Motor neuron (in vitro differentiated cells): ENCODE measurements around the gene SMYD5. TPM values are rescaled to one million over a fixed set of nuclear protein-coding genes. Genes with fewer than 3 reads are reported as not detected.
A peak's percentile ranks its signal among the peaks of the same experiment; 100 is the strongest.

Experiments used
- ATAC-seq, 8 experiments: fragments of 200-7000 bp; cut with Tn5 transposase; replicated peaks in 6 of 8; 2 replicates each; pipeline ENCODE4 v1.8.0; 2021; ENCODE audit warnings: mild to moderate bottlenecking in 8 of 8, moderate library complexity in 8 of 8
- H3K27ac ChIP-seq, 2 donors: fragments of 250-450 bp; sonication (Bioruptor Pico); 2 replicates each; pipeline ENCODE4 v1.9.0; 2021; ENCODE audit warnings: antibody characterized with exemption in 2 of 2, mild to moderate bottlenecking in 2 of 2, moderate library complexity in 1 of 2
- H3K4me1 ChIP-seq, 2 donors: fragments of 250-450 bp; sonication (Bioruptor Pico); replicated peaks in 1 of 2; 2 replicates each; pipeline ENCODE4 v1.6.1; 2021; ENCODE audit warnings: antibody characterized with exemption in 2 of 2, mild to moderate bottlenecking in 2 of 2, moderate library complexity in 1 of 2
- H3K4me3 ChIP-seq, 5 donors: fragments of 250-450 bp; sonication (Bioruptor Pico); 2 replicates each; pipeline ENCODE4 v1.9.0; 2021; ENCODE audit warnings: antibody characterized with exemption in 5 of 5, mild to moderate bottlenecking in 5 of 5, moderate library complexity in 4 of 5
- WGBS, 10 experiments: fragments of 450-650 bp; shearing (Covaris generic); methylation state at CpG; one replicate each; pipeline ENCODE4 v1.0.0; 2022; 5-methylcytosine and 5-hydroxymethylcytosine counted together
- in situ Hi-C, 9 experiments: fragments of 400-800 bp; cut with MboI; loops; one replicate each; pipeline ENCODE4 v1.15.0; 2021; ENCODE audit warnings: low sequenced_read_pairs in 9 of 9, low pct_unique_long_range_greater_than_20kb in 2 of 9; ENCODE audit not compliant: unreplicated experiment in 9 of 9
- total RNA-seq, 8 experiments: library from RNA; unstranded; fragments of 300-600 nt; gene quantifications; 2 replicates each; pipeline versions ENCODE4 v1.2.3 to v1.2.4, GENCODE V29; 2022

Gene SMYD5
- total RNA-seq, 8 experiments from 2014 or later: 21.2 to 34.2 (median 24.1) TPM

DNA sequence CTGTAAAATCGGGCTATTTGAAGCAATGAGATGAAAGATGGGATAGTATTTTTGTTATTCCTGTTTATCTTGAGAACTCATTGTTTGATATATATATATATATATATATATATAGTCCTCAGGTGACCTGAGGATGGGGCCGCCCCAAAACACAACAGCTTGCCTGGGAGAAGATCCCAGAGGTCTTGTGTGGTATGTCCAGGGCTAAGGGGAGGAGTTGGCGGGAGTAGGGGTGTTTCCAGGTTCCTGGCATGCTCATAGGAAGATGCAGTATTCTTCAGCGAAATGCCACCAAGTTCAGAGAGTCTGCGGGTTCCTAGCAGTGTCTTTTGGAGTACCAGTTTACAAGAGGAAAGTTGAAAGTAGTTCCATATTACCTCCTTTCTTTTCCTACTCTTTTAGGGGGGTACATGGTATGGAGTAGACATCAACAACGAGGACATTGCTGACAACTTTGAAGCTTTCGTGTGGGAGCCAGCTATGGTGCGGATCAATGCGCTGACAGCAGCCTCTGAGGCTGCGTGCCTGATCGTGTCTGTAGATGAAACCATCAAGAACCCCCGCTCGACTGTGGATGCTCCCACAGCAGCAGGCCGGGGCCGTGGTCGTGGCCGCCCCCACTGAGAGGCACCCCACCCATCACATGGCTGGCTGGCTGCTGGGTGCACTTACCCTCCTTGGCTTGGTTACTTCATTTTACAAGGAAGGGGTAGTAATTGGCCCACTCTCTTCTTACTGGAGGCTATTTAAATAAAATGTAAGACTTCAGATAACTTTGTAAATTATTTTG is 38.4 kb downstream of the SMYD5 start:
- ATAC-seq: no peak
- in situ Hi-C loops: no loop called here
- 60 to 98% (median 94%) methylated on average over 1 to 13 of the region's 17 CpGs; no CpG with 5 or more reads in 2 of the 10 experiments for WGBS, 10 experiments
- no peak overlapping the region for H3K4me3 ChIP-seq
- no peak overlapping the region for H3K27ac ChIP-seq
- H3K4me1 ChIP-seq: no peaks in the 10 kb centered on the region

- ATAC-seq: peak in 5 of 8 experiments; percentile 12 to 67 (median 29)
- Histone ChIP-seq H3K4me1 (no peaks in the 10 kb centered on the region), H3K27ac (no peak overlapping the region), H3K4me3 (no peak overlapping the region)
- WGBS, 10 experiments: 0 to 100% (median 54%) methylated on average over 1 to 2 of the region's 2 CpGs; no CpG with 5 or more reads in 4 of the 10 experiments
- in situ Hi-C loops: no loop called here
Observed at GRCh38 chr2:73253400-73253799, 39.4 kb downstream of the SMYD5 start.

GRCh38 chr2:73253901-73254300 is 39.9 kb downstream of the SMYD5 start:
- H3K4me1 ChIP-seq: no peaks in the 10 kb centered on the region
- no peak overlapping the region for H3K4me3 ChIP-seq
- no peak overlapping the region for H3K27ac ChIP-seq
- no peak for ATAC-seq
- 33 to 100% (median 88%) methylated on average over 1 to 3 of the region's 3 CpGs; no CpG with 5 or more reads in 3 of the 10 experiments for WGBS, 10 experiments
- in situ Hi-C loops: no loop called here

DNA sequence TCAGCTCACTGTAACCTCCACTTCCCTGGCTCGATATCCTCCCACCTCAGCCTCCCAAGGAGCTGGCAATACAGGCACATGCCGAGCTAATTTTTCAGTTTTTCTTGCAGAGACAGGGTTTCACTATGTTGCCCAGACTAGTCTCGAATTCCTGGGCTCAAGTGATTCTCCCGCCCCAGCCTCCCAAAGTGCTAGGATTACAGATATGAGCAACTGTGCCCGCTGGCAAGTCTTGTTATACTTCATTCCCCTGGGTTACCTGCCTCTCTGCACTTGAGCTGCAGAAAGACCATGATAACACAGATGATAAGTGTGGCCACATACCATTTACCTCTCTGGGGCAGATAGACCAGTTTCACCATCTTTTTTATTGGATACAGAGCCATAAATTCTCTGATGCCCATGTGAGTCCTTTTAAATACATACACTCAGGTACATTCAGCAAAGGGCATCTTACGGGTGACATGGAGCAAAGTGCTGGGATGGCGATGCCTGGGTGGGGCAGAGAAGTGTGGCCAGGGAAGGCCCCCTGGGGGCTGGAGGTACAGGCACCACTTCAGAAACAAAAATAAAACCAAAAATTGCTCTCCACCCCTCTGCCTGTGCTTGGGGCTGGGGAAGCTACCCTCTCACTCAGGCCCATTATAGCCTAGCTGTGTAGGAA is 40.4 kb downstream of the SMYD5 start:
- Histone ChIP-seq H3K4me3 (no peak overlapping the region), H3K27ac (no peak overlapping the region), H3K4me1 (no peaks in the 10 kb centered on the region)
- no peak for ATAC-seq
- in situ Hi-C loops: no loop called here
- WGBS, 10 experiments: 96 to 100% (median 98%) methylated on average over 3 to 6 of the region's 7 CpGs; no CpG with 5 or more reads in 5 of the 10 experiments

GRCh38 chr2:73255007-73255644 is 41.1 kb downstream of the SMYD5 start:
- Histone ChIP-seq H3K27ac (no peak overlapping the region), H3K4me1 (no peaks in the 10 kb centered on the region), H3K4me3 (no peak overlapping the region)
- ATAC-seq: no peak
- WGBS, 10 experiments: 50 to 100% (median 83%) methylated on average over 1 to 3 of the region's 4 CpGs; no CpG with 5 or more reads in 5 of the 10 experiments
- in situ Hi-C loops: no loop called here

DNA sequence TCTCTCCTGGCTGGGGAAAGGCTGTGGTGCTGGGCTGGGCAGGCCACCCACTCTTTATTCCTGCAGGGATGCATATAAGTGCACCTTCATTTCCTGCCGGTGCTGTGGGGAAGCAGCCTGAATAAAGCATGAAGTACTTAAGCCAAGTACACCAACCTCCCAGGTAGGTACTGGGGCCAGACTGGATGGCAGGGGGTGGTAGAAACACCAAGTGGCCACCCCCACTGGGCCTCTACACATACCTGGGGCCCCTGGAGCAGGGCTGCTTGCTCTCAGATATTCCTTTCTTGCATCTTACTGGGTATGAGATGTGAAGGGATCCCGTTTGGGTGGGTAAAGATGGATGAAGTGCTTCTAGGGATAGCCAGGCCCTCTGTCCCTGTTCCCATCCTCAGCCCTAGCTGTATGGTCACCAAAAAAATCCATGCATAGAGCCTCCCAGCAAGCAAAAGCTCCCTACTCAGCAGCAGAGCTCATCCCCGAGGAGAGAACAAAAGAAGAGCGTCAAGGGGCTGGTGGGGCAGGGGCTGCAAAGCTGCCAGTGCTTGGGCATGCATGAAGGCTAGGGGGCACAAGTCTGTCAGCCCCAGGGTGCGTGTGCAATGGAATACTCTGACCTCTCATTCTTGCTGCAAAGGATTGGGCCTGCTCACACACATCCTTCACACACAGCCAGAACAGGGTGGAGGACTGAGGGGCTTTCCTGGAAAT is 42.0 kb downstream of the SMYD5 start:
- 20 to 86% (median 52%) methylated on average over 1 to 3 of the region's 5 CpGs; no CpG with 5 or more reads in 4 of the 10 experiments for WGBS, 10 experiments
- Histone ChIP-seq H3K27ac (no peak overlapping the region), H3K4me1 (no peaks in the 10 kb centered on the region), H3K4me3 (no peak overlapping the region)
- in situ Hi-C loops: no loop called here
- peak in 1 of 8 experiments; percentile 15 for ATAC-seq

- WGBS, 10 experiments: 29 to 60% methylated on average over 1 of the region's 1 CpG; no CpG with 5 or more reads in 8 of the 10 experiments
- no peak overlapping the region for H3K27ac ChIP-seq
- in situ Hi-C loops: no loop called here
- ATAC-seq: peak in 1 of 8 experiments; percentile 13
- H3K4me3 ChIP-seq: no peak overlapping the region
- H3K4me1 ChIP-seq: no peaks in the 10 kb centered on the region
Observed at GRCh38 chr2:73256618-73256922, 42.5 kb downstream of the SMYD5 start.

- Histone ChIP-seq H3K27ac (no peak overlapping the region), H3K4me3 (no peak overlapping the region), H3K4me1 (no peaks in the 10 kb centered on the region)
- peak in 1 of 8 experiments; percentile 3 for ATAC-seq
- in situ Hi-C loops: no loop called here
- WGBS, 10 experiments: 80% methylated on average over 1 of the region's 2 CpGs; no CpG with 5 or more reads in 9 of the 10 experiments
Observed at GRCh38 chr2:73257021-73257420, 43.0 kb downstream of the SMYD5 start.

DNA sequence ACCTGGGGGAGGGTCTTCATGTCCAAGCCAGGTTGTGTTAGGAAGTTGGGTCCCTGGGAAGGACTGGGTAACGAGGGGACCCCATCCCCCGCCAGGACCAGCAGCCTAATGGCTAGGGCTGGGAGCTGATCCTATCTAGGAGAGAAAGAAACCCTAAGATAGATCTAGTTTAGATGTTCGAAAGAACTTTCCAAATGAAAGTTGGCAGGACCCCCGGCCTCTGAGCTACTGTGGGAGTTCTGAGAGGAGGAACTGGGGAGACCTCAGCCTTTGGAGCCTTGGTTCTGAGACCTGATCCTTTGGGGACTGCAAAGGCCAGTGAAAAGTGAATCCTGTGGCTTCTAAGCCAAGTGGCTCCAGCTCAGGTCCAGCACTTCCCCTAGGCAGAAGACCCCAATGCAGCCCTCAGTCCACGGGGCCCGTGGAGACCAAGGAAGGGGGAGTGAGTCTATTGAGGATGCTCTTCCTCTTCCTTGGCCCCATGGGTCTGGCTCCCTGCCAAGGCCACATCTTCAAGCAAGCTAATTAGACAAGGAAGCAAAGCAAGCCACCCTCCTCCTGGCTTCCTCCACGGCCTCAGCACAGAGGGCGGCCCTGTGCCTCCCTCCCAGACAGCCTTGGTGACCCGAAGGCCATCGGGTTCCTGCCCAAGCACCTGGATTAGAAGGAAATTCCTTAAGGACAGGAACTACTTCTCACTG is 43.5 kb downstream of the SMYD5 start:
- no peak for ATAC-seq
- no peak overlapping the region for H3K4me3 ChIP-seq
- in situ Hi-C loops: no loop called here
- H3K4me1 ChIP-seq: no peaks in the 10 kb centered on the region
- H3K27ac ChIP-seq: no peak overlapping the region
- WGBS, 10 experiments: 60 to 100% (median 93%) methylated on average over 1 to 6 of the region's 10 CpGs; no CpG with 5 or more reads in 4 of the 10 experiments

- Histone ChIP-seq H3K4me3 (no peak overlapping the region), H3K27ac (no peak overlapping the region), H3K4me1 (no peaks in the 10 kb centered on the region)
- in situ Hi-C loops: no loop called here
- no peak for ATAC-seq
- 83 to 100% (median 87%) methylated on average over 1 to 3 of the region's 8 CpGs; no CpG with 5 or more reads in 7 of the 10 experiments for WGBS, 10 experiments
Observed at GRCh38 chr2:73258186-73258912, 44.3 kb downstream of the SMYD5 start.

GRCh38 chr2:73258913-73259215 is 44.8 kb downstream of the SMYD5 start:
- no peak for ATAC-seq
- Histone ChIP-seq H3K4me3 (no peak overlapping the region), H3K27ac (no peak overlapping the region), H3K4me1 (no peaks in the 10 kb centered on the region)
- 96 to 100% methylated on average over 3 to 5 of the region's 9 CpGs; no CpG with 5 or more reads in 8 of the 10 experiments for WGBS, 10 experiments
- in situ Hi-C loops: no loop called here

DNA sequence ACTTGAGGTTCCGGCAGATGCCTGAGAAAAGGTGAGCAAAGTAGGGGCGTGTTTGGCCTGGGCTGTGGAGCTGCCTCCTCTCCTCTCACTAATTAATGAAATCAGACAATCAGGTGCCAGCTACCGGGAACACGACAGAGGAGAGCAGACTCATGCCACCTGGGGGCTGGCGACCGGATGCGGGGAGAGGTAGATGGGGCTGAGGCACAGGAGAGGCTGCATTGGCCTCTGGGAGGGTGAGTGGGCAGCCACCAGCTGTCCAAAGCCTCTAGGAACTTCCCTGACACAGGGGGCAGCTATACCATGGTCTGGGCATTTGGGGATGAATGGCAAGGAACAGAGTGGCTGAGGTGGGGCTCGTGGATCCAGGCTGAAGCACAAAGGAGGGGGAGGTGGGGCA is 45.2 kb downstream of the SMYD5 start:
- Histone ChIP-seq H3K4me1 (no peaks in the 10 kb centered on the region), H3K27ac (no peak overlapping the region), H3K4me3 (no peak overlapping the region)
- in situ Hi-C loops: no loop called here
- WGBS, 10 experiments: 88 to 100% methylated on average over 1 to 4 of the region's 8 CpGs; no CpG with 5 or more reads in 8 of the 10 experiments
- no peak for ATAC-seq
